Mesenteric fat pad (tissue), 1 donor: ENCODE results near the gene PRKRIP1. TPM values are rescaled to one million over a fixed set of nuclear protein-coding genes. Genes with fewer than 3 reads are reported as not detected.
A peak's percentile ranks its signal among the peaks of the same experiment; 100 is the strongest.

Source experiments
- DNase-seq: peaks from one replicate; pipeline ENCODE4 v3.0.0-alpha.2; 2020; ENCODE audit warnings: low spot score
- microRNA-seq: library from miRNA; unstranded; fragments of <30 nt; microRNA quantifications from one replicate; pipeline ENCODE4 v1.2.0, GENCODE V29; 2020; ENCODE audit warnings: borderline number of aligned reads
- total RNA-seq: library from RNA; stranded (reverse); fragmentation: NEBNext Ultra II Directional; extraction: Animal tissue kit (Norgen Biotek cat#: 25700); gene quantifications from one replicate; pipeline ENCODE4 v1.2.1, GENCODE V29; 2021
- donor health status: DM: yes; HTN: yes; CAD: no.

PRKRIP1 gene
- total RNA-seq, 1 donor from 2014 or later: 19.3 TPM

- peak; percentile 22 for DNase-seq
Measured at GRCh38 chr7:102474736-102475435, 78.7 kb downstream of the PRKRIP1 start.

Small RNA genes within 50 kb of the gene (microRNA-seq; reads per million reads assigned to microRNA genes)
- gene MIR4467: not detected
- gene MIR5090: not detected
- not detected for gene MIR548O

Other genes with a start within 250 kb of the PRKRIP1 start
- 8.9 TPM for gene SH2B2, start 109.5 kb upstream of the PRKRIP1 start, total RNA-seq
- not detected for gene SPDYE6, start 39.9 kb upstream of the PRKRIP1 start, total RNA-seq
- 33.7 TPM for gene ORAI2, start 37.2 kb downstream of the PRKRIP1 start, total RNA-seq
- gene ALKBH4, start 68.5 kb downstream of the PRKRIP1 start, total RNA-seq: 7.0 TPM
- 14.8 TPM for gene LRWD1, start 68.6 kb downstream of the PRKRIP1 start, total RNA-seq
- 43.6 TPM for gene POLR2J, start 82.6 kb downstream of the PRKRIP1 start, total RNA-seq
- 16.3 TPM for gene RASA4B, start 121.4 kb downstream of the PRKRIP1 start, total RNA-seq
- gene UPK3BL2, start 147.3 kb downstream of the PRKRIP1 start, total RNA-seq: 9.9 TPM
- gene SPDYE2, start 154.9 kb downstream of the PRKRIP1 start, total RNA-seq: not detected
- gene POLR2J3, start 176.2 kb downstream of the PRKRIP1 start, total RNA-seq: 23.5 TPM
- gene RASA4, start 220.4 kb downstream of the PRKRIP1 start, total RNA-seq: 52.4 TPM
- 15.7 TPM for gene UPK3BL1, start 246.4 kb downstream of the PRKRIP1 start, total RNA-seq